OCI-LY7 (cell line): ENCODE results near the gene ZCCHC14.

Experiments used
- CTCF ChIP-seq: fragments of 200-600 bp; sonication (generic); conservative IDR thresholded peaks from 2 replicates; pipeline ENCODE4 v1.5.1; 2014; ENCODE audit warnings: mild to moderate bottlenecking, antibody characterized with exemption, low read length, moderate library complexity, mixed read lengths
- EZH2phosphoT487 ChIP-seq: fragments of 200-600 bp; sonication (generic); IDR thresholded peaks from 2 replicates; pipeline ENCODE4 v1.6.1; 2018; ENCODE audit warnings: low read depth, borderline replicate concordance, mild to moderate bottlenecking, mixed run types, antibody characterized with exemption, low read length, moderate library complexity, mixed read lengths

GRCh38 chr16:87418216-87418615 lies 74.6 kb downstream of the ZCCHC14 start:
- TF ChIP-seq CTCF (no peak), EZH2phosphoT487 (no peak)
